Breast epithelium (tissue), 4 donors: Measurements from ENCODE around the gene TESK2. TPM values are rescaled to one million over a fixed set of nuclear protein-coding genes. Genes with fewer than 3 reads are reported as not detected.

Experiments used
- DNase-seq, 2 donors: peaks; one replicate each; pipeline ENCODE4 v3.0.0-alpha.2; 2019; ENCODE audit warnings: low spot score in 2 of 2
- H3K27ac ChIP-seq, 2 donors: fragments of 200-600 bp; sonication (generic) in 1 of 2; one replicate each; pipeline ENCODE4 v1.5.1; 2016 to 2019; ENCODE audit warnings: mild to moderate bottlenecking in 1 of 2
- H3K27me3 ChIP-seq, 2 donors: fragments of 200-600 bp; sonication (generic) in 1 of 2; one replicate each; pipeline versions ENCODE4 v1.5.1 to v1.6.0; 2017 to 2019; ENCODE audit warnings: control low read depth in 1 of 2, mild to moderate bottlenecking in 1 of 2
- H3K36me3 ChIP-seq: fragments of 200-600 bp; one replicate; pipeline ENCODE4 v1.5.1; 2019
- H3K4me1 ChIP-seq, 2 donors: fragments of 200-600 bp; sonication (generic); one replicate each; pipeline ENCODE4 v1.5.1; 2016 to 2019; ENCODE audit warnings: control low read depth in 1 of 2
- H3K4me3 ChIP-seq, 3 donors: fragments of 200-600 bp; sonication (generic); 1 replicate in 2 of 3; 2 replicates in 1 of 3; pipeline ENCODE4 v1.5.1; 2016 to 2019; ENCODE audit warnings: mild to moderate bottlenecking in 3 of 3, moderate library complexity in 2 of 3
- H3K9me3 ChIP-seq, 2 donors: fragments of 200-600 bp; sonication (generic) in 1 of 2; one replicate each; pipeline ENCODE4 v1.5.1; 2016 to 2019; ENCODE audit warnings: control low read depth in 1 of 2
- CTCF ChIP-seq, 3 donors: fragments of 450-650 bp; IDR thresholded peaks; one replicate each; pipeline ENCODE4 v1.5.1; 2016 to 2017; ENCODE audit warnings: antibody characterized with exemption in 3 of 3, mild to moderate bottlenecking in 3 of 3, moderate library complexity in 3 of 3
- POLR2A ChIP-seq: fragments of 450-650 bp; IDR thresholded peaks from one replicate; pipeline ENCODE4 v1.6.1; 2016; ENCODE audit warnings: antibody characterized with exemption, mild to moderate bottlenecking, moderate library complexity
- POLR2AphosphoS5 ChIP-seq, 3 donors: sonication (generic); formaldehyde crosslinking; IDR thresholded peaks; one replicate each; pipeline ENCODE4 v1.6.1; 2017; ENCODE audit warnings: antibody characterized with exemption in 3 of 3
- intact Hi-C: fragments of 100-400 bp; cut with DNase I; formaldehyde crosslinking; loops from one replicate; pipeline ENCODE4 v1.15.1; 2023; ENCODE audit warnings: low total_unique reads
- total RNA-seq, 3 donors: library from RNA; depleted of rRNA; stranded (reverse); fragments of >200 nt; gene quantifications; one replicate each; pipeline ENCODE4 v1.1.0, GENCODE V29; 2016

TESK2 gene
- total RNA-seq, 3 donors from 2014 or later, result 6.2 to 19.2 (median 11.1) TPM

GRCh38 chr1:45348020-45348419 lies 142.9 kb downstream of the TESK2 start:
- intact Hi-C loops, result no loop called here
- Histone ChIP-seq H3K9me3 (no peaks in the 10 kb centered on the region), H3K4me3 (no peak overlapping the region), H3K27me3 (no peaks in the 10 kb centered on the region), H3K4me1 (no peaks in the 10 kb centered on the region), H3K27ac (peak overlapping the region; percentile 80 to 81), H3K36me3 (no peaks in the 10 kb centered on the region)
- no peak for DNase-seq
- TF ChIP-seq POLR2AphosphoS5 (IDR thresholded peaks at IDR 0.05), result no peak
- TF ChIP-seq CTCF (IDR thresholded peaks at IDR 0.05), result no peak
- no peak for TF ChIP-seq POLR2A

GRCh38 chr1:45346473-45346872 lies 144.5 kb downstream of the TESK2 start:
- DNase-seq, result no peak
- intact Hi-C loops, result no loop called here

GRCh38 chr1:45345014-45345413 lies 145.9 kb downstream of the TESK2 start:
- no peak overlapping the region for H3K27ac ChIP-seq
- TF ChIP-seq POLR2AphosphoS5 (IDR thresholded peaks at IDR 0.05) (no peak), POLR2A (no peak), CTCF (IDR thresholded peaks at IDR 0.05) (no peak)
- intact Hi-C loops, result no loop called here
- H3K9me3 ChIP-seq, result no peaks in the 10 kb centered on the region
- H3K4me3 ChIP-seq, result no peak overlapping the region
- peaks cover 5 to 15% of the 10 kb centered on the region in 2 donors for H3K4me1 ChIP-seq
- H3K36me3 ChIP-seq, result no peaks in the 10 kb centered on the region
- no peaks in the 10 kb centered on the region for H3K27me3 ChIP-seq
- DNase-seq, result no peak

More at GRCh38 chr1:45346473-45346872, 144.5 kb downstream of the TESK2 start:
- Histone ChIP-seq H3K4me3 (no peak overlapping the region), H3K27me3 (no peaks in the 10 kb centered on the region), H3K4me1 (peaks cover 0 to 5% of the 10 kb centered on the region in 2 donors), H3K27ac (no peak overlapping the region), H3K36me3 (no peaks in the 10 kb centered on the region), H3K9me3 (no peaks in the 10 kb centered on the region)
- TF ChIP-seq POLR2AphosphoS5 (IDR thresholded peaks at IDR 0.05), result no peak
- no peak for TF ChIP-seq POLR2A
- TF ChIP-seq CTCF (IDR thresholded peaks at IDR 0.05), result no peak

- Histone ChIP-seq H3K27ac (no peak overlapping the region), H3K4me1 (peaks cover 5 to 15% of the 10 kb centered on the region in 2 donors), H3K4me3 (no peak overlapping the region), H3K36me3 (no peaks in the 10 kb centered on the region), H3K9me3 (no peaks in the 10 kb centered on the region), H3K27me3 (no peaks in the 10 kb centered on the region)
- TF ChIP-seq CTCF (IDR thresholded peaks at IDR 0.05), result no peak
- no peak for TF ChIP-seq POLR2AphosphoS5 (IDR thresholded peaks at IDR 0.05)
- TF ChIP-seq POLR2A, result no peak
- no peak for DNase-seq
- intact Hi-C loops, result no loop called here
Observed at GRCh38 chr1:45344499-45344898, 146.5 kb downstream of the TESK2 start.

DNA sequence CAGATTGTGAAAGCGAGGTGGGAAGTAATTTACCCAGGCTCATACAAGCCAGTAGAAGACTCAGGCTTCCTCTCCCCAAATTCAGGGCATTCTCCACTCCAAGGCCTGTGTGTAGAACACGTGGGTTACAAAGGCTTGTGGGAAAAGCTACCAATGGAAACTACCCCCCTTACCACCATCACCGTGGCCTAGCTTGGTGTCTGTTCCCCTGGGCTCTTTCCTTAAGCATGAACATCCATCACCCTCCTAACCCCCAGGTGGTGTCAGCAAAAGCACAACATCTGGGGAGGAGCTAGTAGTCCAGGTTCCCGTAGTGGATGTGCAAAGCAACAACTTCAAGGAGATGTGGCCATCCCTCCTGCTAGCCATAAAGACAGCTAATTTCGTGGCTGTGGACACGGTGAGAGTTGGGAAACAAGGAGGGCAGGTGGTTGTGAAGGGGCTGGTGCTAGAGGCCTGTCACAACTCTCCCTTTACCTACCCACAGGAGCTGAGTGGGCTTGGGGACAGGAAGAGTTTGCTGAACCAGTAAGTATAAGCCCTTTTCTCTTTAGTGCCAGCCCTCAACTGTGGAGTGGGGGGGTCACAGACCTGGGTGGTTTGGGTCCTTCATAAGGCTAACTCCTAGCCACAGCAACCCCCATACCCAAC lies 150.0 kb downstream of the TESK2 start:
- no peaks in the 10 kb centered on the region for H3K27me3 ChIP-seq
- peak overlapping the region; percentile 95 to 97 for H3K27ac ChIP-seq
- no peak for DNase-seq
- H3K4me1 ChIP-seq, result peaks cover 5 to 15% of the 10 kb centered on the region in 2 donors
- H3K4me3 ChIP-seq, result peak overlapping the region; percentile 77 to 82 (median 81)
- no peaks in the 10 kb centered on the region for H3K9me3 ChIP-seq
- TF ChIP-seq POLR2A (no peak), CTCF (IDR thresholded peaks at IDR 0.05) (no peak)
- intact Hi-C loops, result no loop called here
- no peaks in the 10 kb centered on the region for H3K36me3 ChIP-seq
